Daoy (cell line): ENCODE results near the gene ZNF608. TPM values are rescaled to one million over a fixed set of nuclear protein-coding genes. Genes with fewer than 3 reads are reported as not detected.

Experiments
- DNase-seq: peaks from one replicate; pipeline ENCODE4 v3.0.0-alpha.2; 2015; ENCODE audit warnings: low read depth
- total RNA-seq: library from RNA; depleted of rRNA; stranded (reverse); fragments of >200 nt; shearing (Covaris generic); gene quantifications from 2 replicates; pipeline ENCODE4 v1.2.3, GENCODE V29; 2014

The ZNF608 gene
- total RNA-seq, 1 experiment from 2014 or later, result 21.7 TPM

DNA sequence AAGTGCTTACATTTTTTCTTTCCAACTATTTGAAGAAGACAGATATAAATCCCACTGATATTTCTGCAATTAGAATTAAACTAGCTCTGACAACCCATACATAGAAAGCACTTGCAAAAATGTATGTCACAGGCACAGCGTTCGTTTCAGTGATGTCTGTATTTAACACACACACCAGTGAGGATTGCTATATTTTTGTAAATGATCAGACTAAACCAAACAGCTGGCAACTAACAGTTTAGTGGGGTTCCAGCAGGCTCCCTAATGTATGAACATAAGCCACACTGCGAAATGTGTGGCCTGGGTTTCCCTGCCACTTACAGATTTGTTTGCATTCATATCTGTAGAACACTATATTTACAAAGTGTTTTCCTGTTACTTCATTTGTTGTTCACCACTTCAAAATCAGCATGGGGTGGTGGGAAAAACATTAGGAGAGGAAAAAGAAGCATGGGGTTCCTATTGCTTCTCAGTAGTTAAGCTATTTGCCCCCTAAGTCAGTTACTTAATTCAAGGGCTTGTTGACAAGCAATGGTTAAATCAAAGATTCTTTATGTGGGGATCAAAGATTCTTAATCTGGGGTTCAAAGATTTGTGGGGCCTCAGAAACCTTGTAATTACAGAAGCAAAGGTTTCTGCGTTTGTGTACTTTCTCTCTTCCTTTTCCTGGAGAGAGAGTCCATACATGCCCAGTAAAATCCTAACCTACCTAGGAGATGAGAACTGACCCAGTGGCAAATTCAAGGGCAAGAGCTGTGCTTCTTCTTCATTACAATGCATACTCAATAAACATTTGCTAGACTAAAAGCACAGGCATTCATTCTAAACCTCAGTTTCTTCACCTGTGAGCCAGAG lies 27.1 kb downstream of the ZNF608 start:
- DNase-seq, result no peak

DNA sequence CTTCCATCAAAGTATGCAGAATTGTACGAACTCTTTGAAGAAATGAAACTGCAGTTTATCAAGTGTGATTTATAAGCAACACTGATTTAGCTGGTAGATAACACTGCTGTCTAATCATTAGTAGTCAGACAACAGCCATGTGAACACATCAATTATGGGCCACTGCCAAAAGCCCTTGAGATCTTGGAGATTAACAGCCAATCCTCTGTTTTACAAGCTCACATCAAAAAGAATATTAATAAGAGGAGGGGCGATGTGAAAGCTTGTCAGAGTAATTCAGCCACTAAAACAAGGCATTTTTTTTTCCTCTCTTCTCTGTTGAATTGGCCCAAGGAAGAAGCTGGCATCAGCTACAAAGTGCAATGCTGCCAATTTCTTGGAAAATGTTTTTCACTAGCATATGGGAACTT lies 28.1 kb downstream of the ZNF608 start:
- peak; percentile 21 for DNase-seq

DNA sequence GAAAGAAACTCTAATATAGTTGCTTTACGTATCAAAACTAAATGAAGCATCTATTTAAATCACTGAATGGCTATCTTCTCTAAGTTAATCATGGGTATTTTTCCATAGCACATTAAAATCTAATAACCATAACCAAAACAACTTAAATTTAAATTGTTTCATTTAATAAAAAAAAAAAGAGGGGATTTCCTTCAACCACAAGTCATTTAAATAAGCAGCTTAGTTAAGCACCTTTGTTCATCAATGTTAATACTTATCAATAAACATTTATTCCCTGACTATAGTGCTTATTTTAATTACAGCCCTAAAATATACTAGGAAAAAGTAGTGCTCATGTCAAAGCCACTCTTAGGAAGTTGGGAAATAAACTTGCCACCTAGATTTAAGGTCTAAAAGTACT lies 30.3 kb downstream of the ZNF608 start:
- no peak for DNase-seq

DNA sequence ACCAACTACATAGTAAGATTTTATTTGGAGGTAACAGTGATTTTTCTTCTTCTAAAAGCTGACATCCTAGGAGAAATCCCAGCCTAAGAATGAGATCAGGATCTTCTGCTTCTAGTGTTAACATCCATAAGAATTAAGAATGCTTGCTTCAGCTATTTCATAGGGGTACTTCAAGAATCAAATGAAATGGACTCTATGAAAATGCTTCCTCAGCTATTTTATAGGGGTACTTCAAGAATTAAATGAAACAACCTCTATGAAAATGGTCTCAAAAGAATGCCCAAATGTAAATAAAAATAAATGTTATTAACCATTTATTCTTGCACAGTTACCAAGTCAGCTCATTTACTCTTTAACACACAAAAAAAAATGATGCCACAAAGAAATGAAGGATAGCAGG lies 31.5 kb downstream of the ZNF608 start:
- no peak for DNase-seq

DNA sequence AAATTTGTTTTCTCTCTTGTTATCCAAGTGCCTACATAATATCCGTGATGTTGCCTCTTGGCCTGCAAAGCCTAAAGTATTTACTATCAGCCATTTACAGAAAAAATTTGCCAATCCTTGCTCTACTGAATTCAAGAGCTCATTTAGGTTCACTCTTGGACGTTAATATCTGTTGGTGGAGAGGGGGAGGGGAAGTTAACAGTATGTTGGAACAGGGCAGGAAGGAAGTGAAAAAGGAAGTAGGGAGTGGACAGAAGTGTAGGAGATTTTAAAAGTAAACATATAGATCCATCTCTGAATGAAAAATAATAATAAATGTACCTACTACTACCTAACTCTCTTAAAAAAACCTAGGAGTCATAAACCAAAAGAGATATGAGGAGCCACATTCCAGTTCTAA lies 32.8 kb downstream of the ZNF608 start:
- DNase-seq, result no peak

DNA sequence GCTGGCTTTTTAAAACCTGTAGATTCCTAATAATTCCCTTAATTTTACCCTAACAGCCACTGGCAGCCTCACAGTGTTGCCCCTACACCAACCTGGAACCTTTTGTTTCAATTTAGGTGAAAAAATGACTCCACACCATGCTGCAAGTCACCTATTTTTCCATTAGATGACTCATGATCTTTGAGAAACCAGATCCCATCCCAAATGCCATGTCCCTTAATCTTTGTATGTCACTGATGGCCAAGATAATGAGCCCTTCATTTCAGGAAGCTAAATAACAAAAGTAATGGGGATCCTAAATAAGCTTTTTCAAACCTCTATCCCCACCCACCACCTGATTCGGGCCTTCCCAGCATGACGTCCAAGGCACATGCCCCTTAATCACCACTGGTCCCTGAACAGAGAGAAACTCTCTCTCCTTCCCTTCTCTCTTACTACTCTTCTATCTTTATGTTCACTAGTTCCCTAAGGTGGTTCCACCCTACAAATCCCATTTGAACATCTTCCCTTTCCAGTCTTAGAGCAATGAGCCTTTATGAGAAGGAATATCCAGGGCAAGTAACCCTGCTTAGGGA lies 33.6 kb downstream of the ZNF608 start:
- DNase-seq, result no peak

DNA sequence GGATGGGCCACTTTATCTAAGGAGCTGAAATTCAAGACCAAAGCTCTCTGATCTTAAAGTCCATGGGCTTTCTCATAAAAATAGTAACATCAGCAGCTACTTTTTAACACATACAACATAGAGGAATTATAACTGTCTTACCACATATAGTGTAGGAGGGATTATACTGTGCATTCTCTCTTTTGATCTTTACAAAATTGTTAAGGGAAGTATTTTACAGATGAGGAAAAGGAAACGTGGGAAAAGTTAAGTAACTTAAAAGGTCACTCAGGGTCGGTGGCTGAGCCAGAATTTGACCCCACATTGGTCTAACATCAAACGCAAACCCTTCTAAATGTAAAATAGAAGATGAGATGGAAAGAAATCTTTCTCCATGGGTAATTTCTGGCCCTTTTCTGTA lies 38.4 kb downstream of the ZNF608 start:
- no peak for DNase-seq

DNA sequence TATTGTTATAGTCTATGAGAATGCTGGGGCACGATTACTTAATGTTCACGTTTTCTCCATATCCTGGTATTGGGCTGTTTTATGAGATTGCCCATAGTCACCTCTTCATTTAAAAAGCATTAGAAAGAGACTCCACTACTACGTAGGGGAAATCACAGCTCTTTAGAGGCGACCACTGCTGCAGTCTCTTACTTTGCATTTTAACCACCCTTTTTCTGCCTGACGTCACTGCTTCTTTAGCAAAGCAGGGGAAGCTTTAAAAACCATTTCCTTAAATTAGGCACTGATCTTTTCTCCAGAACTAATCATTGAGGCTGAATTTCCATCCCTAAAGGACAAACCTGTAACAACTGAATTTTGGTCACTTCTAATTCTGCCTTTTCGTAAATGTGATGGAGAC lies 38.9 kb downstream of the ZNF608 start:
- DNase-seq, result no peak

DNA sequence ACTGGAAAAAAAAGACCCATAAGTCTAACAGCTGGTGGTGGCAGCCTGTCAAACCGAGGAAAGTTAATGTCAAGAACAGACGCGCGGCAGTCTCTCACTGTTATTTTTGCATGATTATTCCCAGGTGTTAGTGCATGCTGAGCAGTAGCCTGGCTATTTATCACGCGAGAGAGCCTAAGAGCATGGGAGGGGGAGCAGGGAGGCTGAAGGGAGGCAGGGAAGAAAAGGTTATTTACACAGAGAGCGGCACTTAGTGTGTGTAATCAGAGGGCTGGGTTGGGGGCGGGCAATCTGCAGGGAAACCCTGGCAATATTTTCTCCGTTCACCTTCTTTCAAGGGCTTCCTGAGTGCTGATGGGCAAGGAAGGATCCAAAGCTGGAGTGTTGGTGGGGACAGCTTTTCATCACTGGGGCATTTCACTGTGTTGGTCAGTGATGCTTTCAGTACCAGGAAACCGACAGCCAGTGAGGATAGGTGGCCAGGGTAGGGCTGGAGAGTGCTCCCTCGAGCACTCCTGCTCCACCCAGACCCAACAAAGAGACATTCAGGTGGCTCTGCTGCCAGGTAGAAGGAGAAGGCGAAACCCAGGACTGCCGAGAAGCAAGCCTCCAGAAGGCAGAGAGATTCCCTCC lies 39.6 kb downstream of the ZNF608 start:
- DNase-seq, result peak; percentile 14

DNA sequence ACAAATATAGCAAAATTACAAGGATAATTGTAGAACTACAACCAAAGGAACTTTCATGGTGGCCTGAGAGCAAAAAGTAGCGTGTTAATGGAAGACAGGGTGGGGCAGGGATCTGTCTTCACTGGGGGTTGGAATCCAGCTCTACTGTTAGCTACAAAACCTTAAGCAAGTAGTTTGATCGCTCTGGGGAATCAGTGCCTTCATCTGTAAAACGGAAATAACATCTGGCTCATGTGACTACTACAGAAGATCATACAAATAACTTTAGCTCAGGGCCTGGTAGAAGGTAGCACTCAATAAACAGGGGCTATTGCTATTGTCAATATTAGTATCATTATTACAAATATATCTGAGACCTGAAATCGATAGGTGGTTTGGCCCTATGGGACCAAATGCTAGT lies 40.4 kb downstream of the ZNF608 start:
- no peak for DNase-seq

DNA sequence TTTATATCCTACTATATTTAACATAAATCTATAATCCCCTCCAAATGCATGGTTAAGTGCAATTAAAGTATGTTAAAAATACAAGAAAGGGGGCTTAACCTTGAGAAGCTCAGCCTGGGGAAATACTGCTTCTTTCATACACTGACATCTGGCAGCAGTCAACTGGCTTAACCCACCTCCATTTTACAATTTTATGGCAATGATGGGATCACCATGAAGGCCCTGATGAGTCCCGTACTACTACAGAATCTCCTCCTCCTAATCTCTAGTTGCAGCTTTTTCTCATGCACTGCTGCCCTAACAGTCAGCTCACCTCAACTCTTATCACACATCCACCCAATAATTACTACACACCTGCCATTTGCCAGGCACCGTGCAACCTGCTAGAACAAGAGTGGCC lies 40.9 kb downstream of the ZNF608 start:
- no peak for DNase-seq

DNA sequence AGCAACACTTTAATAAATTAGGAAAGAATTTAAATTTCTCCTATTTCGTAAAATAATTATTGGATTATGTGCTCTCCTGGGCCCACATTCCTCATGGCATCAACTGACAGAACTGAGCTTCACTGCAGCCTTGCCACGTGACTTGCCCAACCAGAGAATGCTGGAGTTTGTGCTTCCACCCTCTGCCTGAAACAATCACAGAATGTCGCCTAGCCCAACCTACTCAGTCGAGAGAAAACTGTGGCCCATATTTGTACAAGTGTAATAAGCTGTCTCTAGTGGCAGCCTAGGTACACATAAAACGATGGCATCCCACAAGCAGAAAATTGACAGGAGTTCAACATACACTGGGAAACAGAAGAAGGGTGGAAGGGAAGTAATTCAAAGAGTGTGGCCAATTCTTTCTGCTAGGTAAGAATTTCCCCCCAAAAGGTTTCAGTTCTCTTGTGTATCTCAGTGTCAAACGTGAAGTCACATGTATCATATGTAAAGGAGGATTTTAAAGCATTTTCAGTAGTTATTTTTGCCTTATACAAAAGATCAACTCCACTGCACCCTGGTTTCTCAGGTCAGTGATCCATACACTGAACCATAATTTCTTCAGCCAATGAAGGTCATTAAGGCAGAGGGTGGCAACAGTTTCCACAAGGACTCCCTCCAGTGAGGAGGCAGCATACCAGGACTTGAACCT lies 41.7 kb downstream of the ZNF608 start:
- DNase-seq, result no peak

DNA sequence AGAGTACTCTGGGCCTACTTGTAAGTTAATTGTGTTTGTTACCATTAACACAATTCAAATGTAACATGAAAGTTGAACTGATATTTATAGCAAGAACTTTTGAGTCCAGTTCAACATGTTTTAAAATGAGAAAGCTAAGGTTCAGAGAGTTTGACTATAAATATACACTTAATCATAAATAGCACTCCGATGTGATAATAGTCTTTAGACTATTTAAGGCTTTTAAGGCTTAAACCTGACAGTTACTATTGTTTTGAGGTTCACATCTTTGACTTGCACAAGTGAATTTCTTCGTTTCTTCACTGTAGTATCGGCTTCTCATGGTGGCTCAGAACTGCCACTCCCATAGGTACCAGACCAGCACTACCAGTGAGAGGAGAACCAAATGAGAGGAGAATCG lies 42.4 kb downstream of the ZNF608 start:
- DNase-seq, result no peak

DNA sequence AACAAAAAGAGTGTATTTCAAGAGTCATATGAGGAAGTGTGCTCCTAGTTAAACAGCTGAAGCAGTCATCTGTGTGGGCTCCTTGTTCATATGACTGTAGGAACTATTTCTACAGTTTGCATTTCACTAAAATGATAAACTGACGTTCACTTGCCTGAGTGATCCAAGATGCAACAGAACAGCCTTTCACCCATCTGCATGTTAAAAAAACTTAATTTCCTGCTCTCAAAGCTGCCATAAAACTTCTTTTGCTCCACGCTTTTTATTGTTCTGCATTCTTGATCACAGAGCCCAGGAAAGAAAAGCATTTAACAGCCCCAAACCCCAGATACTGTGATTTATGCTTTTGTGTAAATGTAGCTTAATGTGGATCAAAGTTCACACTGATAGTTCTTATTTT lies 43.9 kb downstream of the ZNF608 start:
- no peak for DNase-seq

DNA sequence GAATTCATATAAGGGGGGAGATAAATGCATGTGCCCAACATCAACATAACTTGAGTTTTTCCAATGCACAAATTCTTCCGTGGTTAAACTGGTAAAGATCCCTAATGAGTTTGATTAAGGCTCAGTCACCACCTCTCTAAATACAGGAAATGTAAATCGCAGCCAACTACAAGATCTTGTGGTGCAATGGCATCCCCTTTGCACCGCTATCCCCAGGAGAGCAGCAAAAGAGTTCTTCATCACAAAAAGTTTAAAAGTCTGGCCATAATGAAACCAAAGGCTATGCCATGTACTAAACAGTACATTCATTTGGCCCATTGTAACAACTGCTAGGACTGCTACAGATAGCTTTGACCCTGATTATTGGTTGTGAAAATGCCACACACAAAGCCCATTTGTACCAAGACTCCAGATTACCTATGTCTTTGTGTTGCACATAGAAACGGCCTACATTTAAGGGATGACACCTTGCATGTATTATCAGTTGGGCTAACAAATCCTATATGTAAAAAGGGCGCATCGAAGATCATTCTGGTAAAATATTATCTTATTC lies 44.5 kb downstream of the ZNF608 start:
- peak; percentile 14 for DNase-seq

DNA sequence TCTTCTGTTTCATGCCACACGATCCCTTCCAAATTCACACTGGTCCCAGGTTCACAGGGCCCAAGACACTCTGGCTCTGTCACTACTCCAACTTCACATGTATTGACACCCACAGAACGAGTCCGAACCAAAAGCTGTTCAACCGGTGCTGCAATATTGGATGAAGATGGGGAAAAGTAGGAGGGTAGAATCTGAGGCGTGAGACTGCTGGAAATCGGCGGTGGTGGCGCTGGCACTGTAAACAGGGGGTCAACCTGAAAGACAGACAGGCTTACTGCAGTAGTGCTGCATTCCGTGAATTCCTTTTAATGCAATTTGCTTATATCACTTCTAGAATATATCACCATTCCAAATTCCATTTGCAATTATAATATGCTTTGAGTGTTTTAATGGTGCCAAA lies 45.4 kb downstream of the ZNF608 start:
- no peak for DNase-seq

DNA sequence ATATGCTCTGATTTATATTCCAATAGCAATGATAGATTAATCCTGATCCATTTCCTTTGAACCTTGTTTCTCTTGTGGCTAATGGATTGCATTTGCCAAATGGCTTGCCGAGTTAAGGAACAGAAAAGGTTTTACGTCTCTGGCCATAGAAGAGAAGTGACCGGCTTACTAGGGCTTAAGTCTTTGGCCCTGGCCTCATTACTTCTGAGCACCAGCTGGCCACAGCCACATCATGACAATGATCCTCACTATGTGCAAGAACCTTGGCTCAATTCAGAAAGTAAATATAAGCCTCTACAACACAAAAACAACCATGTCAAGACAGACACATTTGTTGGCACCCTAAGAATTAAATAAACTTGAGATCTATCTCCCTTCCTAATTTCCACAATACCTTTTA lies 46.1 kb downstream of the ZNF608 start:
- no peak for DNase-seq

DNA sequence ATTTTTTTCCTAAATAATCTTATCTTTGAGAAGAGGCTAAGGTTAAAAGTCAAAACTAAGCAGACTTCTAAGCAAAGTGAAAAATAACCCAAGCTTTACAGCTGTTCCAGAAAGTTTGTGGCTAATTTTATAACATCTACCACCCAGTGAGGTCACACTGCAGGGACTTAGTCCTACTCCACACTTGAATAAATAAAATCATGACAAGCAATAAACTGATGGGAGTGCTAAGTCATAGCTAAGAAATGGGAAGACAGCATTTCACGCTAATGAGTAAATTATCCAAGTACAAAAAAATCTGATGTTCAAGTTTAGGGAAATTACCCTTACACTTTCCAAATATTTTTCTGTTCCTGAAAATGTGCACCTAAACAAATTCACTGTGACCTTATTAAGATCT lies 47.7 kb downstream of the ZNF608 start:
- DNase-seq, result no peak

DNA sequence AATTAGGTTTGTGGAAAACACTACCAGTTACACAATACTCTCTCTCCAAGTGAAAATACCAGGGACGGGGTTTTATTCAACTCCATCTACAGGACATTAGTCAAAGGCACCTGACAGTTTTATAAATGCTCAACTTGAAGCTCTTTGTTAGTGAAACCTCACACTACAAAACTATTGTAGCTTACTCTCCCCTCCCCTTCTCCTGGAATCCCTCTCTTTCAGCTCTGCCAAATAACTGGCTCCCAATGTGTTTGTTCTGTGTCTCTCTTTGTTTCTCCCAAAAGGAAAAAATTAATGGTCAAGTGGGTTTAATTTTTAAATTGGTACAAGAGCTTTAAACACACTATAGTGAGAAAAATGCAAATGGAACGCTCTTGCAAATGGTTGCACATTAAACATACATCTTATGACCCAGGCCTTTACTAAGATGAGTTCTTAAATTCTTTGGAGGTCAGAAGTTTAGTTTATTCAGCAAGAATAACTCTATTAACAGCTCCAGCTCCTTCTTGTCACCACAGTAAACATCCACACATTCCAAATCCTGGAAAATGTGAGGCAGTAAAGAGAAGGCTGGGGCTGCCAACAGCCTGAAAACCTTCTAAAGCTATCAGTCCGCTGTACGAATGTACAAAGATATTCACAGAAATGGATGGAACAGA lies 48.4 kb downstream of the ZNF608 start:
- DNase-seq, result no peak

DNA sequence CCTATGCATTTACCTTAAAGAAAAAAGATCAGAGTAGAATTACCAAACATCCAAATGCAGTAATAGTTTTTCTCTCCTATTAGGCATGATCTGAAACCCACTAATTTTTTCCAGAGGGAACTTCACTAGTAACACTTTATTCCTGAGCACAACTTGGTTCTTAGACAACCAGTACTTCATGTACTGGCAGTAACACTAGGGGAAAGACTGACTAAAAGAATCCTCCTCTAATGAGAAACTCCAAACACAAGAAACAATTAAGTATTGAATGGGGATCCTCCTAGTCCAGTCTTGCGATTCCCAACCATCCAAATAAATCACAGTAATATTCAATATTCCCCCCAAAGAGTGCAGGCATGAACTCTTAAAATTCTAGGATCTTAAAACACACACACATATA lies 48.9 kb downstream of the ZNF608 start:
- no peak for DNase-seq

DNA sequence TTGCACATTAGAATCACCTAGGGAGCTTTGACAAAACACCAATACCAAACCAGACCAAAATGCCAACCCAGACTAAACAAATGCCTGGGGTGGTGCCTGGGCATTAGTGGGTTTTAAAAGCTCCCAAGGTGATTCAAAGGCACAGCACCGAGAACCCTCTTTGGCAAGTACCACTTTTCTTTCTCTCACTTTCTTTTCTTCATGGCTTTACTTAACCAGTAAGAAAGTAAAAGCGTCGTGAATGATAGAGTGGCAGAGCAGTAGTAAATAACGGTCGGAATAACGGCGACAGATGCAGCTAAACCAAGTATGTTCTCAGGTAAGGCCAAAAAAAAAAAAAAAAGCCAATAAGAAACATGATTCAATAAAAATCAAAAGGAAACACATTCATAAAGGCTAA lies 49.5 kb downstream of the ZNF608 start:
- no peak for DNase-seq
